Measurements from ENCODE around the gene VEGFB. TPM values are rescaled to one million over a fixed set of nuclear protein-coding genes. Genes with fewer than 3 reads are reported as not detected.

VEGFB gene
- total RNA-seq, 1 donor from 2014 or later, result 2.3 TPM

DNA sequence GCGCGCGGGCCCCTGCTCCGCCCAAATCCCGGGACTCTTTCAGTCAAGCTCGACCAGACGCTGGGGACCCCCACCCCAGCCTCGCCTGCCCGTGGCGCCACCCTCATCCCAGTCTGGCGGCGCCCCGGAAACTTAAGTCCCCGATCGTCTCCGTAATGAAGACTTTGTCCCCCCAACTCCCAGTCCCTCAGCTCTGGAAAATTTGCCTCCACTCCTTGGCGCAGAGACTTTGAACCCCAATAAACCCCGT, 17.3 kb downstream of the VEGFB start:
- Histone ChIP-seq H2AFZ (replicated peaks) (peak overlapping the region; percentile 87), H3K27ac (no peak overlapping the region)
- H3K27ac Mint-ChIP-seq, result no peak overlapping the region

DNA sequence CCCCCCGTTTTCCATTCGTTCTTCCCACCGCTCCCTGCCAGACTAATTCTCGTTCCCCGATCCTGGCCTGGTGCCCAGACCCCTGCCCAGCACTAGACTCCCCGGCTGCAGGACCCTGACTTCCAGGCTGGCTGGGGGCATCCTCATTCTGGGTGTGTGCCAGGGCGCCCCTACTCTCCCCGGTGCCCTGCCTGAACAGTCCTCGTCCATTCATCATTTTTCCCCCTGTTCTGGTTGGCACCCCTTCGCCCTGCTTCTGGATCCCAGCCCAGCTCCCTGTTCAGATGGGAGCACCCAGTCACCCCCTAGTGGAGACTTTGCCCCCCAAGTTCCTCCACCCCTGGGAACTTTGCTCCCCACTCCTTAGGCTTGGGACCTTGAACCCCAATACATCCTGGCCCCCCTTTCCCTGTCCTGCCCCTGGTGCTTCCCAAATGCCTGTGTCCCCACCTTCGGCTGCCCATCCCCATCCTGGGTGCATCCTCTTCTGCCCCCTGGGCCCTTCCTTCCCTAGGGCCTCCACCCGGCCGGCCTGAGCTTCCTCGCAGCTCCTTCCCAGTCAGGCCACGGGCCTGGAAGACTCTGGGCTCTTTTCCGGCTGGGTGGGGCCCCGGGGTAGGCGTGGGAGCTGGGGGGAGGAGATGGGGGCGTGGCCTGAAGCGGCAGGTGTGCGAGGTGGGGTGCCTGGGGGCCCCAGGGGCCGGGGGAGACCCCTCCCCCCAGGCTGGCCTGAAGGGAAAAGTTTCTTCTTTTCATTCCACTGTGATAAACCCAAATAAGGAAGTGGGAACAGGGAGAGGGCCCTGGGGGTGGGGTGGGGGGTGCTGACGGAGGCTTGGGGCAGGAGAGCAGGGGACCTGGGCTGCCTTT, 17.9 kb downstream of the VEGFB start:
- no peak overlapping the region for H2AFZ ChIP-seq (replicated peaks)
- no peaks in the 10 kb centered on the region for H3K36me3 ChIP-seq
- Mint-ChIP-seq H3K27ac (no peak overlapping the region), H3K9me3 (no peaks in the 10 kb centered on the region), H3K4me3 (peak overlapping the region; percentile 95), H3K36me3 (peaks cover 4% of the 10 kb centered on the region), H3K4me1 (peaks cover 42% of the 10 kb centered on the region), H3K27me3 (ENCODE audit: insufficient read depth, low read depth) (peaks cover 17% of the 10 kb centered on the region)
- peak; percentile 52 for DNase-seq (ENCODE audit: low spot score)
- peak overlapping the region; percentile 36 for H3K9ac ChIP-seq
- TF ChIP-seq EZH2phosphoT487 (IDR thresholded peaks at IDR 0.05) (no peak), EZH2 (IDR thresholded peaks at IDR 0.05) (no peak)
- TF ChIP-seq, protein P1, sequence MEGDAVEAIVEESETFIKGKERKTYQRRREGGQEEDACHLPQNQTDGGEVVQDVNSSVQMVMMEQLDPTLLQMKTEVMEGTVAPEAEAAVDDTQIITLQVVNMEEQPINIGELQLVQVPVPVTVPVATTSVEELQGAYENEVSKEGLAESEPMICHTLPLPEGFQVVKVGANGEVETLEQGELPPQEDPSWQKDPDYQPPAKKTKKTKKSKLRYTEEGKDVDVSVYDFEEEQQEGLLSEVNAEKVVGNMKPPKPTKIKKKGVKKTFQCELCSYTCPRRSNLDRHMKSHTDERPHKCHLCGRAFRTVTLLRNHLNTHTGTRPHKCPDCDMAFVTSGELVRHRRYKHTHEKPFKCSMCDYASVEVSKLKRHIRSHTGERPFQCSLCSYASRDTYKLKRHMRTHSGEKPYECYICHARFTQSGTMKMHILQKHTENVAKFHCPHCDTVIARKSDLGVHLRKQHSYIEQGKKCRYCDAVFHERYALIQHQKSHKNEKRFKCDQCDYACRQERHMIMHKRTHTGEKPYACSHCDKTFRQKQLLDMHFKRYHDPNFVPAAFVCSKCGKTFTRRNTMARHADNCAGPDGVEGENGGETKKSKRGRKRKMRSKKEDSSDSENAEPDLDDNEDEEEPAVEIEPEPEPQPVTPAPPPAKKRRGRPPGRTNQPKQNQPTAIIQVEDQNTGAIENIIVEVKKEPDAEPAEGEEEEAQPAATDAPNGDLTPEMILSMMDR (IDR thresholded peaks at IDR 0.05), result peak; percentile 56
- peaks cover 25% of the 10 kb centered on the region for H4K20me1 ChIP-seq (ENCODE audit: low read depth)
- H3F3A ChIP-seq (ENCODE audit: low read depth), result peaks cover 44% of the 10 kb centered on the region
- no peak overlapping the region for H3K27ac ChIP-seq
- H3K27me3 ChIP-seq, result peaks cover 6% of the 10 kb centered on the region
- H3K4me3 ChIP-seq, result peak overlapping the region; percentile 80
- H3K79me2 ChIP-seq (ENCODE audit: low read depth), result peaks cover 11% of the 10 kb centered on the region
- H3K4me1 ChIP-seq, result peaks cover 38% of the 10 kb centered on the region
- peak overlapping the region; percentile 89 for H3K4me2 ChIP-seq
- H3K9me3 ChIP-seq (ENCODE audit: low read depth), result no peaks in the 10 kb centered on the region

More for the DNA sequence above, 17.3 kb downstream of the VEGFB start:
- Mint-ChIP-seq H3K4me1 (peaks cover 45% of the 10 kb centered on the region), H3K36me3 (peaks cover 4% of the 10 kb centered on the region), H3K4me3 (peak overlapping the region; percentile 95), H3K9me3 (no peaks in the 10 kb centered on the region), H3K27me3 (ENCODE audit: insufficient read depth, low read depth) (peaks cover 17% of the 10 kb centered on the region)
- Histone ChIP-seq H3K4me3 (peak overlapping the region; percentile 80), H3K27me3 (peaks cover 6% of the 10 kb centered on the region), H3K79me2 (ENCODE audit: low read depth) (peaks cover 11% of the 10 kb centered on the region), H3K4me2 (peak overlapping the region; percentile 89), H3K36me3 (no peaks in the 10 kb centered on the region), H3K9ac (peak overlapping the region; percentile 36), H3K9me3 (ENCODE audit: low read depth) (no peaks in the 10 kb centered on the region), H3F3A (ENCODE audit: low read depth) (peaks cover 49% of the 10 kb centered on the region), H3K4me1 (peaks cover 38% of the 10 kb centered on the region), H4K20me1 (ENCODE audit: low read depth) (peaks cover 25% of the 10 kb centered on the region)
- TF ChIP-seq EZH2phosphoT487 (IDR thresholded peaks at IDR 0.05) (no peak), EZH2 (IDR thresholded peaks at IDR 0.05) (no peak)
- TF ChIP-seq, protein P1 (IDR thresholded peaks at IDR 0.05), result no peak
- no peak for DNase-seq (ENCODE audit: low spot score)

DNA sequence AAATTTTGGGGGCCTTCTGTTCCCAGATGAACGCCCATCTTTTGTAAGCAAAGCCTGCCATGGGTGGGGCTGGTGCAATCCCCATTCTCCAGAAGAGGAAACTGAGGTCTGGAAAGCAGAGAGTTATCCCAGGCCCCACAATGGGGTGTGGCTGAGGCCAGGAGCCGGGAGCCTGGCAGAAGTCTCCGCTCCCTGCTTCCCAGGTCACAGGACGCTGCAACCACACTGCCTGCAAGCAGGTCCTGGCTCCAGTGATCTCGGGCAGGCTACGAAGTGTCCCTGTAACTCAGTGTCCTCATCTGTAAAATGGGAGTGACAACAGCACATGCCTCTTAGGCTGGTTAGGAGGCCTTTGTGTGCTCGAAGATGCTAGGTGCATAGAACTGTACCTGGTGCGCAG, 18.7 kb downstream of the VEGFB start:
- Histone ChIP-seq H3K9ac (no peak overlapping the region), H3K4me1 (peaks cover 32% of the 10 kb centered on the region), H3K4me2 (peak overlapping the region; percentile 89), H3K79me2 (ENCODE audit: low read depth) (peaks cover 11% of the 10 kb centered on the region), H3F3A (ENCODE audit: low read depth) (peaks cover 38% of the 10 kb centered on the region), H3K9me3 (ENCODE audit: low read depth) (no peaks in the 10 kb centered on the region), H3K4me3 (peak overlapping the region; percentile 80), H4K20me1 (ENCODE audit: low read depth) (peaks cover 25% of the 10 kb centered on the region), H3K27me3 (peaks cover 3% of the 10 kb centered on the region), H3K36me3 (no peaks in the 10 kb centered on the region), H2AFZ (replicated peaks) (no peak overlapping the region), H3K27ac (no peak overlapping the region)
- Mint-ChIP-seq H3K36me3 (peaks cover 6% of the 10 kb centered on the region), H3K4me1 (peaks cover 38% of the 10 kb centered on the region), H3K9me3 (no peaks in the 10 kb centered on the region), H3K4me3 (peak overlapping the region; percentile 95), H3K27ac (no peak overlapping the region), H3K27me3 (ENCODE audit: insufficient read depth, low read depth) (peaks cover 15% of the 10 kb centered on the region)
- TF ChIP-seq, protein P1 (IDR thresholded peaks at IDR 0.05), result no peak
- TF ChIP-seq EZH2phosphoT487 (IDR thresholded peaks at IDR 0.05), result no peak
- no peak for TF ChIP-seq EZH2 (IDR thresholded peaks at IDR 0.05)
- no peak for DNase-seq (ENCODE audit: low spot score)
